ENCODE results near the gene S100A14.

- TF ChIP-seq CTCF (IDR thresholded peaks at IDR 0.05) = no peak
- TF ChIP-seq POLR2A (IDR thresholded peaks at IDR 0.05) = no peak
Observed at GRCh38 chr1:153615406-153615805, 719 bp downstream of the S100A14 start.
